HG03565 (cell line): ENCODE data around the gene SS18L1.

ENCODE experiments used
- ATAC-seq: cut with Tn5 transposase; IDR thresholded peaks from one replicate; pipeline ENCODE4 v1.9.1; 2021; ENCODE audit warnings: mild to moderate bottlenecking, moderate library complexity; ENCODE audit not compliant: unreplicated experiment

Gene SS18L1

DNA sequence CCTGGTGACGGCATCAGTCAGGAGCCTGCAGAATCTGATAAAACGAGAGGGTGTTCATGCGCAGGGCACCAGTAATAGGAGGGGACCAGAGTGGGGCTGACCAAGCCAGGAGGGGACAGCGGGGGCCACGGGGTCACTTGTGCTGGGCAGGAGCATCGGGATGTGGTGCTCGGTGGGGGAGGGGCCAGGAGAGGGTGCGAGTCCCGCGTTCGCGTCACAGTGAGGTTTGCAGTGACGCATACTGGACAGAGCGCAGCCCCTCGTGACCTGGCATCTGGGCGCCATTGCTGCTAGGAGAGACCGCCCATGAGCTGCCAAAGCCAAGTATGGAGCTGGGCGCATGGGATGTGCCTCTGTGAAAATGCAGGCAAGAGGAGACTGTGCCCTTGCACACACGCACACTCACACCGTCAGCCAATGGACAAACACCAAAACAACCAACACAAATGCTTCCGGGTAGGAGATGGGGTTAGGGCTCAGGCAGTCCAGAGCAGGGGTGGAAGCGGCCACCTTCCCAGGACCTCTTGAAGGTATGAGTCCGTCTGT is 25.4 kb downstream of the SS18L1 start:
- no peak for ATAC-seq

DNA sequence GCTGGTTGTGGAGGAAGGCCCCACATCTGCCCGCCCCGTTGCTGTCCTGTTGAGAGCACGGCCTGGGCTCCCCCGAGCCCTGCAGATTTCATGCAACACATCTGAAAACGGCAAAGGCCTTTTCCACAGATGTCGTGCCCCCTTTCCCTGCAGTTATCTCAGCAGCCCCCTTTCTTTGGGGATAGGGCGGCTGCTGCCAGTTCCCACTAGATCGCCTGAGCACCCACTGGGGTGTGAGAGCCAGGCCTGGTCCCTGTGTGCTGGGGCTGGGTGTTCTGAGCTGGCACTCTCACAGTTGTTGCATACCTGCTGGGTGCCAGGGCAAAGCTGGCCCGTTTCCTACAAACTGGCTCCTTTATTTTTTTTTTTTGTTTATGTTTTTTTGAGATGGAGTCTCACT is 27.0 kb downstream of the SS18L1 start:
- no peak for ATAC-seq

DNA sequence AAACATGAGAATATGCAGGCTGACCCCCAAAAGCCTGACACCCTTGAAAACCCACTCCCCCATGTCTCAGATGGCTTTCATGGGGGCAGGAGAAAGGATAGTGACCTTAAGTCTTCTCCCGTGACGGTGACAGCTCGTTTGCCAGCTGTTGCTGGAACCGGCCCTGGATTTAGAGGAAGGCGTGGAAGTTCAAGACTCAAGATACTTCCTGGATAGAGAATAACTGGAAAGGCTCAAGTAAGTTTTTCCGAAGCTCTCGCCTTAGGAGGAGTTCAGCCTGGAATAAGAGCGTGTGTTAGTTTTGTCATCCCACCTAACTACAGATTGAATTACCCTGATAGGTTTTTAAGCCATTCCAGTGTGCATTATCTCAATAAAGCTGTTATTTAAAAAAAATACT is 27.7 kb downstream of the SS18L1 start:
- no peak for ATAC-seq

DNA sequence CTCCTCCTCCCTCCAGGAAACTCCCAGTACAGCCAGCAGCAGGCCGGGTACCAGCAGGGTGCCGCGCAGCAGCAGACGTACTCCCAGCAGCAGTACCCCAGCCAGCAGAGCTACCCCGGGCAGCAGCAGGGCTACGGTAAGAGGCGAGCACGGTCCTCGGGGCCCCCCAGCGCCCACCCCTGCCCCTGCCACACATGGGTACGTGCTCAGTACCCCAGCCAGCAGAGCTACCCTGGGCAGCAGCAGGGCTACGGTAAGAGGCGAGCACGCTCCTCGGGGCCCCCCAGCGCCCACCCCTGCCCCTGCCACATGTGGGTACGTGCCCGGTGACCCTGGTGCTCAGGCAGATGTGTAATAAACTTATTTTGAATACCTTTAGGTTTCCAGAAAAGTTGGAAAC is 29.1 kb downstream of the SS18L1 start:
- ATAC-seq = no peak

DNA sequence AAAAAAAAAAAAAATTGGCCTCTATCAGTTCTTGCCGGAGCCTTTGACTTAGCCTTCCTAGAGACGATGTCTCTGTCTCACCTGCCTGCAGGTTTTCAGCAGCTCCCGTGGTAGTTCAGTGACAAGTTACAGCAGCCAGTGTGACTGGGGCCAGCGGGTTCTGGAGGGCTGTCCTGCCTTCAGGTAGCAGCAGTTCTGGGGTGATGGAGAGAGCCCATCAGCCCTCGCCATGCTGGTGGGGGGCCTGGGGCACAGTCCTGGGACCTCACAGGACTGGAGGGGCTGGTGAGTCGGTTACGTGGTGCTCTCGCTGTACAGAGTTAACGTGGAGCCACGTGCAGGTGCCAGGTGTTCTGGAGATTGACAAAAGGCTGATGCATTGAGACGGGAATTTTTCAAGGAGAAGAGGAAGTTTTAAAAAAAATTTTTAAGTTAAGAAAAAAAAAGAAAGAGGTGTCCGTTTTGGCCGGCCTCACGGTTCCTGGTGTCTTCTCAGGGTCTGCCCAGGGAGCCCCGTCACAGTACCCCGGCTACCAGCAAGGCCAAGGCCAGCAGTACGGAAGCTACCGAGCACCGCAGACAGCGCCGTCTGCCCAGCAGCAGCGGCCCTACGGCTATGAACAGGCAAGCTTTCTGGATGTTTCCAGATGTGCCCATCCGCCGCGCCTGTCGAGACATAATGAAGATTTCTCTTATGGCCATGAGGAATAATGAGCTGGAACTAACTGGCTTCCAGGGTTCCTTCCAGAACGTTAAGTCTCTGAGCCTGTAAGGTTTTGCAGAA is 30.6 kb downstream of the SS18L1 start:
- ATAC-seq = no peak

DNA sequence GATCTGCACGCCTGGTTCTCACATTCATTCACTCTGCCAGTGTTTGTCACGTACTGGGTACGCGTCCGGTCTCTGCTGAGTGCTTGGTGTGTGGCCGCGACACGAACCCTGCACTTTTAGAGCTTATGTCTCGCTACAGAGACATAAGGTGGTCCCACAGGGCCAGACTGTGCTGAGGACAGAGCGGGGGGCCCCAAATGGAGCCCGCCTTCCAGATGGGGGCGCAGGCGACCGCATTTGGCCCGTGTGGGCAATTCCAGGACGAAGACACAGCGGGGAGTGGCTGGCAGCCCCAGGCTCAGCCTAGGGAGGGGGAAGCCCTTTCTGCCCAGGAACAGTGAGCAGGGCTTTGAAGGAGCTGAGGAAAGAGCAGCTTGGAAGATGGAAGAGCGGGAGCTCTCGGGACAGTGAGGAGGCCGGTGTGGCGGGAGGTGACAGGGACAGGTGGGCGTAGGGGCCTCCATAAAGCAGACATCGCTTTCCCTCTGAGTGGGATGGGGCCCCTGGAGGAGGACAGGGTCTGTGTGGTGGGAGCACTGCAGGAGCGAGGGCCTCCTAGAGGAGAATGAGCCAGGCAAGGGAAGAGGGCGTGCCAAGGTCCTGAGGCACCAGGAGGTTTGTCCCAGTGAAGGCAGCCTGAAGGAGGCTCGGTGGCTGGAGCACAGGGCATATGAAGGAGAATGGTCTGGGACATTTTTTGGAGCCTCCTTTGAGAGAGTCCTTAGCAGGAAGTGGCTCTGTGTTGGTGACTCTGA is 31.5 kb downstream of the SS18L1 start:
- ATAC-seq = no peak

DNA sequence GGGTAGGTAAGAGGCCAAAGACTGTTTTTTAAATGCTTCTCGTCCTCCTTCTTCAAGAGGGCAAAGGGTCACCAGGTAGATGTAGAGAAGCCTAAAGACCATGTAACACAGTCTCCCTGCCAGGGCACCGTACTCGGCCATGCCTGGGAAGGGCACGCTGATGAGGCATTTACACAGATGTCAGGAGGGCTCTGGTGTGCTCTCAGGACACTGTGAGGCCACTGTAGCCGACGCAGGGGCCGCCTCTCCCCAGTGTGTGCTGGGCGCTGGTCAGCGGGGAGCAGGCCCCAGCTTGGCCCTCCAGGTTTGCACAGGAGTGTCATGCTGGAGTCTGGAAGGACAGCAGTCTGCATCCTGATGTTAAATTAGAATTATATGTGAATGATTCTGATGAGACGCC is 32.1 kb downstream of the SS18L1 start:
- no peak for ATAC-seq

DNA sequence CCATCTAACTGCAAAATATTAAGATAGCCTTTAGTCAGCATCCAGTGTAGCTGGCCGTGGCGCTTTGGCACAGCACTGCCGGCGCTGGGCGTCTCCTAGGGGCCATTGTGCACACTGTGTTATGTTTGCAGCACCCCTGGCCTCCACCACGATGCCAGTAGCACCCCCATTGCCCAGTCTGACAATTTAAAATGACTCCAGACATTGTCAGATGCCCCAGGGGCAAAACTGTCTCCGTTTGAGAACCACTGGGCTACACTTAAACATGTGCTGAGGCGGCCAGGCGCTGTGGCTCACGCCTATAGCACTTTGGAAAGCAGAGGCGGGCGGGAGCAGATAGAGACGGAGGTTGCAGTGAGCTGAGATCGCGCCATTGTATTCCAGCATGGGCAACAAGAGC is 33.3 kb downstream of the SS18L1 start:
- no peak for ATAC-seq

DNA sequence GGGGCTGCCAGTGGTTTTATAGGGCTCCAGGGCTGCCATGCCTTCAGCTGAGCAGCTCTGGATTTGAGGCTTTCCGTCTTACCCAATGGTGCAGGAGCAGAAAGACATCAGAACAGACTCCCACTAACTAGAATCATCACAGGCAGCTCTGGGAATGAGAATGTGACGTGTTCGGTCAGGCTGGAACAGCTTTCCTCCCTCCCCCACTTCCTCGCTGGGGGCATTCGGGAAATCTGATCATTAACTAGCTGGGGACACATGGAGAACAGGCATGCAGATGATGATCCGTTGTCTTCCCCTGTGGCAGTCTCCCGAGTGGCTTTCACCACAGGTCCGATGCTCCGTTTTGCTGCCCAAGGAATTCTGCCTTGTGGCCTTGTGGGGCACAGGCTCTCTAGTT is 33.7 kb downstream of the SS18L1 start:
- ATAC-seq = no peak

DNA sequence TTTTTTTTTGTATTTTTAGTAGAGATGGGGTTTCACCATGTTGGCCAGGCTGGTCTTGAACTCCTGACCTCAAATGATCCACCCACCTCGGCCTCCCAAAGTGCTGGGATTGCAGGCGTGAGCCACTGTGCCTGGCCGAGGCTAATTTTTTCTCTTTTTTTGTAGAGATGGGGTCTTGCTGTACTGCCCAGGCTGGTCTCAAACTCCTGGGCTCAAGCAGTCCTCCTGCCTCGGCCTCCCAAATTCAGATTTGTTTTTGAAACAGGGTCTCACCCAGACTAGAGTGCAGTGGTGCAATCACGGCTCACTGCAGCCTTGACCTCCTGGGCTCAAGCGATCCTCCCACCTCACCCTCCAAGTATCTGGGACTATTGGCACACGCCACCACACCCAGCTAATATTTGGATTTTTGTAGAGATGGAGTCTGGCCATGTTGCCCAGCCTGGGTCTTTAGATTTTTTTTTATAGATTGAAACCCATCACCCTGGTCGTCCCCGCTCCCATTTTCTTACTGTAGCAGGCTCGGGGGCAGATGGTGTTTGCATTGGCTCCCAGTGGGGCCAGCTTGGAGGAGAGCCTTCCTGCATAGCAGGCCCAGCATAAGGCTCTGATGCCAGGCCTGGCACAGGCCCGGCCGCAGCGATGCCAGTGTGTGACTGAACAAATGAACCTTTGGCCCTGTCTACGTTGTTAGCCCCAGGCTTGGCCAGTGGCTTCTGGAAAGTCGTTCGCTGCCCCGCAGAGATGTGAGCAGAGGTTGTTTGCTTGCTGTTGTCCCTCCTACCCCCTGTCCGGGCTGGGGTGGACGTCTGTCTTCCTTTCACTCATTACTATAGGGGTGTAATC is 35.0 kb downstream of the SS18L1 start:
- ATAC-seq = no peak

DNA sequence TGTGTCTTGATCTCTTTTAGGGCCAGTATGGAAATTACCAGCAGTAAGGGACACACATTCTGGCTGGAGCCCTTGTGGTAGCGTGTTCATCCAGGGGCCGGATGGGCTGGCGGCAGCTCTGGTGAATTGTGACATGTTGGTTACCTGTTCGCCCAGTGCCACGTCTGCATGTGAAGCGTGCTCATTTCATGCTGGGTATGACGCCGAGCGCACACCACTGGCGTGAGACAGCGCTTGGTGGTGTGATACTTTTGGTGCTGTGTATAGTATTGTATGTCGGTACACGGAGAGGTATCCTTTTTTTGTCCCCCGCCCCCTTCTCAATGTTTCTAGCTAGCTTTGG is 35.6 kb downstream of the SS18L1 start:
- ATAC-seq = no peak

DNA sequence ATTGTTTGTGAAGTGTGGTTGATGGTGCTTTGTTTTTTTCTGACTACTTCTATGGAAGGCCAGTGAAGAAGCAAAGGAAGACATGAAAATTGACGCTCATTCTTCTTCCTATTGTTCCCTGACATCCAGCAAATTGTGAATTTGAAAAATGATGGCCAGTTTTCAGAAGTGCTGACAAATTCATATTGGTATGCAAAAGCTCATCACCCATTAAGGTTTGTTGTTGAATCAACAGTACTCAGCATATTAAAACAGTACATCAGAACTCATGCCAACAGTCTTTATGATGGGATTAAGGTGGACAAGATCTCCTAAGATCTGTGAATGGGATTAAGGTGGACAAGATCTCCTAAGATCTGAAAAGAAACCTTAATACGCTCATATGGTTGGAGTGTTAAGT is 38.2 kb downstream of the SS18L1 start:
- ATAC-seq = no peak

DNA sequence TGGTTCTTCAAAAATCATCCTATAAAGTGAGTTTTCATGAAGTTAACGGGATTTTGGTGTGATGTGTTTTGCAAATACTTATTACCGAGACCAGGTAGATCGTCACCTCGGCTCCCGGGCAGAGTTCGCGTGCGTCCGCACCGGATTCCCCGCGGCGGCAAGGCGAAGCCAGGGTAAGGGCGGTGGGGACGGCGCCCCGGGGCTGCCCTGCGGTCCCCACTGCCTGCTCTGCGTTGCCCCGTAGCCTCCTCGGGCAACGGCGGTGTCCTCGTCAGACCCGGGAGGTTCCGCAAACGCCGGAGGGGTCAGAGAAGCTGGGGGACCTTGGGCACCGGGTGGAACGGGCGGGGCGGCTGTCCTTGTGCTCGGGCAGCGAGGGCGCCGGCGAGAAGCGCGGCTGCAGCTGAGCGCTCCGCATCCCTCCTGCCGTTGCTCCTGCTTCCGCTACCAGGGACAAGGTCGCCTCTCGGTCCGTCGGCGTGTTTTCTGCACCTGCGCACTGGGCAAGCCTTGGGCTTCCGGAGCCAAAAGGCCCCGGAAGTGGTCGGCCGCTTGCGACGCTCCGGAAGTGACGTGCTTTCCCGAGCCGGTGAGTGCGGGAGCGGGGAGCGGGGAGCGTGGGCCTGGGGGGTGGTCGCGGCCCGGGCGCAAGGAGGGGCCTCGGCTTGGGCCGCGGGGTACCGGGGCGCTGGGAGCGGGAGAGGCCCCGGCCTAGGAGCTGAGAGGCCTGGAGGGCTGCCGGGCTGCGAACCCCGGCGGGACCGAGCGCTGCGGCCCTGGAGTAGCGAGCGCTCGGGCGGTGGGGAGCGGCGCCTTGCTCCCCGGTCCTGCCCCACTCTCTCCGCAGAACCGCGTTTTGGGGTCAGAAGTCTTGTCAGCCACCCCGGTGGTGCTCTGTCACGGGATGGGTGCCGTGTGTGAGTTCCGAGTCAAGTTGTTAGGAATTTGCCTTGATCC is 39.2 kb downstream of the SS18L1 start, which contains the start of gene MTG2:
Gene MTG2, plus strand, starts transcription at position 560 of the 957 bp plus-strand sequence. CDS start 10,393 bp downstream, outside the sequence.
- peak; percentile 81 for ATAC-seq

DNA sequence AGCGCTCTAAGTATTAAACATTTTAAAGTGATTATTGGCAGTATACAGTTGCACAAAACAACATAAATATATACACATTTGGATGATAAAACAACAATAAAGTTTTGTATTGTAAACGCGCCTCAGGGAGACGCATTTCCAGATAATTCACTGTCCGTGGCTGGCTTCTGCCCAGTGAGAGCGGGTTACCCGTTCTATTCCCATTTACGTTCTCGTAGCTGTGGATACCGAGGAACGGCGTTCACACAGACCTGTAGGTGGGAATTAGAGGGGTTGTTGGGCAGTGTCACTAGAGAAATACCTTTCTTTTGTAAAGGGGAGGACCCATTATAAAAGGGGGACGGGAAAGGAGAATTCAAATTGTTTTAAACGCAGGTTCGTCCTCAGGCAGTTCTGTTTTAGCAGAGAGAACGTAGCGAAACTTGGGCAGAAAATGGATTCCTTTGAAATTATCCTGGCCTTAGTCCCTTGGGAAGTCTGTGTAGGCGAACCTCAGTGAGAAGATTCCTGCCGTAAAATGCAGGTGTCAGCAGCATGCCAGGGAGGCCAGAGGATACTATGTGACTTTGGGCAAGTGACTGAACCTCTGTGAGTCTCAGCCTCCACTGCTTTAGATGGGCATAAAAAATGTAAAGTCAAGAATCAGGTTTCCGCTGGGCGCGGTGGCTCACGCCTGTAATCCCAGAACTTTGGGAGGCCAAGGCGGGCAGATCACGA is 40.0 kb downstream of the SS18L1 start:
- ATAC-seq = no peak

DNA sequence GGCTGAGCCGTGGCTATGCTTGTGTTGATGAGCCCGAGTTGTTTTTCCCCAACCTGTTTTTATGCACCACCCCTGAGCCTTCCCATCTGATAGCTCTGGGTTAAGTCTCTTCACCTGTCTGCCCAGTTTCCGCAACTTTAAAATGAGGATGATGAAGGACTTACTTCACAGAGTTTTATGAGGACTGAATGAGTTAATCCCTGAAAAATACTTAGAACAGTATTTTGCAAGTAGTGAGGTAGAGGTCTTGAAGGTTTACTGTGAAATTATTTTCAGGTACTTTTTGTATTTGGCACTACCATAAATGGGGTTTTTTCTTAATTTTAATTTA is 42.5 kb downstream of the SS18L1 start:
- no peak for ATAC-seq

DNA sequence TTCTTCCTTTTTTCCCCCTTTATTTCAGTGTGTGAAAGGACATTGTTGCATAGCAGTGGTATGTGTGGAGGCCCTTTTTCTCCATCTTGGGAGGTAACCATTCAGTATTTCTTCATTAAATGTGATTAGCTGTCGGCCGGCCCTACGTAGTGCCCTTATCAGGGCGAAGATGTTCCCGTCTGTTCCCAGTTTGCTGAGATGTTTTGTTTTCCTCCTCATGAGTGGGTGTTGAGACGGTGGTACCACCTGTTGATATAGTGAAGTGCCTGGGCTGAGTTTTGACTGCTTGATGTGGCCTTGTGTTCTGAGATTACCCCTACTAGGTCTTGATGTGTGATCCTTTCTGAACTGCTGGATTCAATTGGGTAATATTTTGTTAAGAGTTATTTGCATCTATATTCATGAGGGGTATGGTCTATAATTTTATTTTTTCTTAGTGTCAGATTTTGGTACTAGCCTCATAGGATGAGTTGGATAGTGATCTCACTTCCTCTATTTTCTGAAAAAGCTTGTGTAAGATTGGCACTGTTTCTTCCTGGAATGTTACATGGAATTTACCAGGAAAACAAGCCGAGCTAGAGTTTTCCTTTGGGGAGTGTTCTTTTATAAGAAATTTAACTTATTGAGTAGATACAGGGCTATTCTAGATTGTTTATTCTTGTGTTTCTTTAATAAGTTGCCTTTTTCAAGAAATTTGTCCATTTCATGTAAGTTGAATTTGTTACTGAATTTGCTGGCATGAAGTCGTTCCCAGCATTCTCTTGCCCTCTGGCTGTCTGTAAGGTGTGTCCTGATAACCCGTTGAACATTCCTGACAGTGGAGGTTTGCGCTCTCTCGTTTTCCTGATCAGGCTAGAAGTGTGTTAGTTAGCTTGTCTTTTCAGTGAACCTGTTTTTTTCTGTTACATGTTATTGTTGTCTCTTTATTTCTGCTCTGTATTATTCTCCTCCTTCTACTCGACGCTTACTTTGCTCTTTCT is 43.6 kb downstream of the SS18L1 start:
- no peak for ATAC-seq

DNA sequence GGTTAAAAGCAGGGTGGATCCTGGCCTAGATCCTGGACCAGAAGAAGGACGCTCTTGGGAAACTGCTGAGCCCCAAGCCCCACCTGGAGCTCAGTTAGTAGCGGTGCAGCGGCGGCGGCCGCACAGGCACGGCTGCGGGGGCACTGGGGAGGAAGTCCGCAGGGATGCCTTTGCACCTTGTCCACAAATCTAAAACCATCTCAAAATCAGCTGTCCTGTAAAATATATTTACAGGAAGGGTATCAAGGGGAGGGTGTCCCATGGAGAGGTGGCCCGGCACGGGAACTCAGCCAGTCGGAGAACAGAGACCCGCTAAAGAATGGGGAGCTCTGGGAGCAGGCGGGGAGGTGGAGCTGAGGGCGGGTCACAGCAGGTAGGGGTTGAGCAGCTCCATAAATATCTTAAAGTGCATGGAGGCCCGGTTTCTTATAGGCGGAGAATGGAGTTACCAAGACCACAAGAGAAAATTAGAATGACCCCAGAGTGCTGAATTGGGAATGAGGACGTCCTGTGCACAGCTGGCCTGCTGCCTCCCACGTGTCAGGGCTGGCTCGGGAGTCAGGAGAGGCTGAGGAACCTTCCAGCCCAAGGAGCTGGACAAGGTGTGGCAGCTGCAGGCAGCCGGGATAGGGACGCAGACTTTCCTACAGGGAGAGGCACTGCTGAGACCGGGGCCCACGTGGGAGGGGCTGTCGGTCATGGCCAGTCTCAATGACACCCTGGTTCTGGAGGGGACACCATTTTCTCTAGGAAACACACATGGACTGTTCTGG is 47.3 kb downstream of the SS18L1 start:
- ATAC-seq = no peak
